ENCODE measurements around the gene SLC22A4.

DNA sequence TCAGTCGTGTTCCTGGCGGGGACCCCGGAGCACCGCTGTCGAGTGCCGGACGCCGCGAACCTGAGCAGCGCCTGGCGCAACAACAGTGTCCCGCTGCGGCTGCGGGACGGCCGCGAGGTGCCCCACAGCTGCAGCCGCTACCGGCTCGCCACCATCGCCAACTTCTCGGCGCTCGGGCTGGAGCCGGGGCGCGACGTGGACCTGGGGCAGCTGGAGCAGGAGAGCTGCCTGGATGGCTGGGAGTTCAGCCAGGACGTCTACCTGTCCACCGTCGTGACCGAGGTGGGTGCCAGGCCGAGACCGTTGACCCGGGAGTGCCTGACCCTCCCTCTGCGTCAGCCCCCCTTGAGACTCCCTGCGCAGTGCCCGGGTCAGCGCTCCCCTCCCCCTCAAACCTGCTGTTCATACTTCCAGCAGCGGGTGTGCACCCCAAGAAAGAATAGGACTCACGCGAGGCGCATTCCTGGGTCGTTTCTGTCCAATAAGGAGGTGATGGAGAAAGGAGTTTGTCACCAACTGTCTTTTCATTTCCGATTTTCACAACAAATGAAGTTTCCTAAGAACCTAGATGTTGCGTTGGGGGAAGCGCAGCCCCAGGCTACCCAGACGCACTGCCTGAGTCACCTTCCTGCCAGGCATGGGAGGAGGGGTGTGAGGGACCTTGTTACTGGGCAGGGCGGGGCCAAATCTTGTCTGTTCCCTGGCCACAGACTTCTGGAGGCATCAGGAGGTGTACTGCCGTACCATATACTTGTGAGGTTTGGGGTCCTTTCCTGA is 722 bp downstream of the SLC22A4 start:
- no peak for TF ChIP-seq FOXP2 (optimal IDR thresholded peaks at IDR 0.05; ENCODE audit: borderline replicate concordance, extremely low read depth, extremely low read length, insufficient read depth)
- no peak for TF ChIP-seq POLR2AphosphoS5 (IDR thresholded peaks at IDR 0.05; ENCODE audit: low read depth, low read length)
- peak; percentile 66; the same call in 1 of the 2 replicates for TF ChIP-seq SIN3A (IDR thresholded peaks at IDR 0.05; ENCODE audit: borderline replicate concordance, insufficient read depth, low read length)
- peak; percentile 25; the same call in 1 of the 2 replicates for TF ChIP-seq TAF1 (IDR thresholded peaks at IDR 0.05; ENCODE audit: borderline replicate concordance, insufficient read depth, low read length)
- TF ChIP-seq, protein P1, sequence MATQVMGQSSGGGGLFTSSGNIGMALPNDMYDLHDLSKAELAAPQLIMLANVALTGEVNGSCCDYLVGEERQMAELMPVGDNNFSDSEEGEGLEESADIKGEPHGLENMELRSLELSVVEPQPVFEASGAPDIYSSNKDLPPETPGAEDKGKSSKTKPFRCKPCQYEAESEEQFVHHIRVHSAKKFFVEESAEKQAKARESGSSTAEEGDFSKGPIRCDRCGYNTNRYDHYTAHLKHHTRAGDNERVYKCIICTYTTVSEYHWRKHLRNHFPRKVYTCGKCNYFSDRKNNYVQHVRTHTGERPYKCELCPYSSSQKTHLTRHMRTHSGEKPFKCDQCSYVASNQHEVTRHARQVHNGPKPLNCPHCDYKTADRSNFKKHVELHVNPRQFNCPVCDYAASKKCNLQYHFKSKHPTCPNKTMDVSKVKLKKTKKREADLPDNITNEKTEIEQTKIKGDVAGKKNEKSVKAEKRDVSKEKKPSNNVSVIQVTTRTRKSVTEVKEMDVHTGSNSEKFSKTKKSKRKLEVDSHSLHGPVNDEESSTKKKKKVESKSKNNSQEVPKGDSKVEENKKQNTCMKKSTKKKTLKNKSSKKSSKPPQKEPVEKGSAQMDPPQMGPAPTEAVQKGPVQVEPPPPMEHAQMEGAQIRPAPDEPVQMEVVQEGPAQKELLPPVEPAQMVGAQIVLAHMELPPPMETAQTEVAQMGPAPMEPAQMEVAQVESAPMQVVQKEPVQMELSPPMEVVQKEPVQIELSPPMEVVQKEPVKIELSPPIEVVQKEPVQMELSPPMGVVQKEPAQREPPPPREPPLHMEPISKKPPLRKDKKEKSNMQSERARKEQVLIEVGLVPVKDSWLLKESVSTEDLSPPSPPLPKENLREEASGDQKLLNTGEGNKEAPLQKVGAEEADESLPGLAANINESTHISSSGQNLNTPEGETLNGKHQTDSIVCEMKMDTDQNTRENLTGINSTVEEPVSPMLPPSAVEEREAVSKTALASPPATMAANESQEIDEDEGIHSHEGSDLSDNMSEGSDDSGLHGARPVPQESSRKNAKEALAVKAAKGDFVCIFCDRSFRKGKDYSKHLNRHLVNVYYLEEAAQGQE (IDR thresholded peaks at IDR 0.05; ENCODE audit: insufficient read depth in 1 of 2, low read depth in 2 of 2, low read length in 2 of 2): no peak

Data from PFSK-1 (cell line).